CD4-positive, alpha-beta T cell (primary cell): ENCODE results near the gene BCL2L1. TPM values are rescaled to one million over a fixed set of nuclear protein-coding genes. Genes with fewer than 3 reads are reported as not detected.

Experiments used
- ATAC-seq: fragments of 200-7000 bp; cut with Tn5 transposase; one replicate; pipeline ENCODE4 v1.10.0; 2022; ENCODE audit warnings: mild to moderate bottlenecking; ENCODE audit not compliant: poor library complexity
- CTCF ChIA-PET: fragments of 350-600 bp; sonication (Branson Sonifier 250); formaldehyde crosslinking; loops from one replicate; lab custom pipeline; 2021; ENCODE audit warnings: antibody characterized with exemption, inconsistent platforms; lab: Charles Lee
- POLR2A ChIA-PET: fragments of 350-600 bp; sonication (Branson Sonifier 250); formaldehyde crosslinking; loops from one replicate; lab custom pipeline; 2021; ENCODE audit warnings: antibody characterized with exemption, inconsistent platforms; lab: Charles Lee
- DNase-seq, 14 experiments: peaks; one replicate each; pipeline ENCODE4 v3.0.0-alpha.2; 2013 to 2020; ENCODE audit warnings: mixed read lengths in 2 of 14
- H3K27ac ChIP-seq, 2 donors: one replicate each; pipeline versions ENCODE4 v1.5.1 to v1.7.0; 2013; ENCODE audit warnings: low read length in 2 of 2, low read depth in 1 of 2, mild to moderate bottlenecking in 1 of 2
- H3K27me3 ChIP-seq, 2 experiments: 1 replicate in 1 of 2; 2 replicates in 1 of 2; pipeline versions ENCODE4 v1.6.1 to v1.7.0; 2013; ENCODE audit warnings: low read length in 2 of 2, control low read depth in 1 of 2, mild to moderate bottlenecking in 1 of 2, moderate library complexity in 1 of 2; ENCODE audit not compliant: insufficient read depth in 2 of 2, control insufficient read depth in 1 of 2
- H3K36me3 ChIP-seq: one replicate; pipeline ENCODE4 v1.6.1; 2013; ENCODE audit warnings: low read length, control low read depth; ENCODE audit not compliant: insufficient read depth
- H3K4me1 ChIP-seq: one replicate; pipeline ENCODE4 v1.6.1; 2013; ENCODE audit warnings: low read length, control low read depth; ENCODE audit not compliant: insufficient read depth
- H3K4me3 ChIP-seq: one replicate; pipeline ENCODE4 v1.5.1; 2013; ENCODE audit warnings: mild to moderate bottlenecking, low read length, moderate library complexity
- H3K9me3 ChIP-seq, 2 experiments: 1 replicate in 1 of 2; 2 replicates in 1 of 2; pipeline versions ENCODE4 v1.6.1 to v1.7.0; 2013; ENCODE audit warnings: low read length in 2 of 2, mild to moderate bottlenecking in 2 of 2, control low read depth in 1 of 2, moderate library complexity in 1 of 2; ENCODE audit not compliant: control insufficient read depth in 1 of 2, insufficient read depth in 1 of 2
- H3K27ac Mint-ChIP-seq: one replicate; pipeline ENCODE4 v1.8.0; 2020; ENCODE audit warnings: mixed read lengths
- H3K27me3 Mint-ChIP-seq: one replicate; pipeline ENCODE4 v1.8.0; 2021; ENCODE audit warnings: mixed read lengths
- H3K36me3 Mint-ChIP-seq: one replicate; pipeline ENCODE4 v1.8.0; 2021; ENCODE audit warnings: low read depth, mixed read lengths
- H3K4me1 Mint-ChIP-seq: one replicate; pipeline ENCODE4 v1.8.0; 2021; ENCODE audit warnings: low read depth, mixed read lengths
- H3K4me3 Mint-ChIP-seq: one replicate; pipeline ENCODE4 v1.8.0; 2020; ENCODE audit warnings: mild to moderate bottlenecking, mixed read lengths
- H3K9me3 Mint-ChIP-seq: one replicate; pipeline ENCODE4 v1.8.0; 2020; ENCODE audit warnings: mixed read lengths
- intact Hi-C, 2 experiments: fragments of 100-400 bp; cut with DNase I in 1 of 2; cut with micrococcal nuclease in 1 of 2; formaldehyde crosslinking; loops; one replicate each; pipeline versions ENCODE4 v1.15.1 to v1.9.0; 2023 to 2025; cut with DNase I, micrococcal nuclease
- total RNA-seq, 174 experiments: library from RNA in 2 of 174; stranded (reverse) in 2 of 174; gene quantifications; one replicate each; pipeline ENCODE4 v1.2.3 and lab custom pipeline; 2021 to 2026
- TF ChIP-seq, protein P1 (sequence below): fragments of 200-600 bp; IDR thresholded peaks from one replicate; pipeline ENCODE4 v1.8.0; 2022; ENCODE audit warnings: antibody characterized with exemption, mild to moderate bottlenecking

BCL2L1 gene
- total RNA-seq, 2 experiments from 2014 or later: 11.8 to 11.9 TPM

DNA sequence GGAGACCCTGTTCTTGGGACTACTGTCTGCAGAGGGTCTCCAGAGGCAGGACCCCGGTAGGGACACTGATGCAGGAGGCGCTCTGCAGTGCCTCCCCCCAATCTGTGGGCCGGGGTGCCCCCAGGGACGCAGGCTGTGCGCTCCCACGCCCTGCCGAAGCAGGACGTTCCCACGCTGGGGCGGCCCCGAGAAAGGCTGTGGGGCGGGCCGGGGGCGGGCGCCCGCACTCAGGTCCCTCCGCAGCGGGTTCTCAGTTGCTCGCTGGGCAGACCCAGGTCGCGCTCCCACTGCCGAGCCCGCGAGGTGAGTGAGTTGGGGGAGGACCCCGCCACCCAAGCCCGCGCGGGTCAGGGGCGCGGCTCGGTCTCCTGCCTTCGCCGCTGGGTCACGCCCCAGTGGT is 85.0 kb downstream of the BCL2L1 start, which contains the start of gene COX4I2:
COX4I2 (plus strand) TSS at position 253 of the 400 bp plus-strand sequence. CDS start 1,106 bp downstream, outside the sequence.
- H3K4me3 Mint-ChIP-seq: no peak within 1 kb of the TSS

DNA sequence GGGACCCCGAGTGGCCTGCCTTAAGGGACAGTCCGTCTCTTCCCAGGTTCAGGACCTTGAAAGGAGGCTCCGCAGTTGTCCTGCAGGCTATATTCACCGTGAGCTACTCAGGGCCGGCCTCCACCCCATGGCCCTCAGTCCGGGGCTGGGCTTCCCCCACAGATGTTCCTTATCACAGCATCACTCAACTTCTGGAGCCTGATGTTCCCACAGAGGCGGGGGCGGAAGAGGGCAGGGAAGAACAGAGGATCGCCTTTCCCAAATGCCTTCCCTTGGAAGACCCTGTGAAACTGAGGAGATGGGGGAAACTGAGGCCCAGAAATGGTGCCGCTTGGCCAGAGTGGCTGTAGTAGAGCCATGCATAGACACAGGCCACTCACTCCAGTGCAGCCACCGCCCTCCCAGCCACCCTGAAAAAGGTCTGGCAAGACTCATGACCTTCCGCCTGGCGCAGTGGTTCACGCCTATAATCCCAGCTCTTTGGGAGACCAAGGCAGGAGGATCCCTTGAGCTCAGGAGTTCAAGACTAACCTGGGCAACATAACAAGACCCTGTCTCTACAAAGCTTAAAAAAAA is 89.2 kb downstream of the BCL2L1 start:
- H3K4me1 ChIP-seq: peaks cover 2% of the 10 kb centered on the region
- intact Hi-C loops: no loop called here
- no peak overlapping the region for H3K4me3 ChIP-seq
- Mint-ChIP-seq H3K4me3 (no peak overlapping the region), H3K4me1 (no peaks in the 10 kb centered on the region), H3K27ac (no peak overlapping the region), H3K27me3 (no peaks in the 10 kb centered on the region), H3K9me3 (no peaks in the 10 kb centered on the region), H3K36me3 (no peaks in the 10 kb centered on the region)
- no peak for DNase-seq
- TF ChIP-seq, protein P1, sequence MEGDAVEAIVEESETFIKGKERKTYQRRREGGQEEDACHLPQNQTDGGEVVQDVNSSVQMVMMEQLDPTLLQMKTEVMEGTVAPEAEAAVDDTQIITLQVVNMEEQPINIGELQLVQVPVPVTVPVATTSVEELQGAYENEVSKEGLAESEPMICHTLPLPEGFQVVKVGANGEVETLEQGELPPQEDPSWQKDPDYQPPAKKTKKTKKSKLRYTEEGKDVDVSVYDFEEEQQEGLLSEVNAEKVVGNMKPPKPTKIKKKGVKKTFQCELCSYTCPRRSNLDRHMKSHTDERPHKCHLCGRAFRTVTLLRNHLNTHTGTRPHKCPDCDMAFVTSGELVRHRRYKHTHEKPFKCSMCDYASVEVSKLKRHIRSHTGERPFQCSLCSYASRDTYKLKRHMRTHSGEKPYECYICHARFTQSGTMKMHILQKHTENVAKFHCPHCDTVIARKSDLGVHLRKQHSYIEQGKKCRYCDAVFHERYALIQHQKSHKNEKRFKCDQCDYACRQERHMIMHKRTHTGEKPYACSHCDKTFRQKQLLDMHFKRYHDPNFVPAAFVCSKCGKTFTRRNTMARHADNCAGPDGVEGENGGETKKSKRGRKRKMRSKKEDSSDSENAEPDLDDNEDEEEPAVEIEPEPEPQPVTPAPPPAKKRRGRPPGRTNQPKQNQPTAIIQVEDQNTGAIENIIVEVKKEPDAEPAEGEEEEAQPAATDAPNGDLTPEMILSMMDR: no peak
- H3K27me3 ChIP-seq: no peaks in the 10 kb centered on the region
- H3K9me3 ChIP-seq: no peaks in the 10 kb centered on the region
- no peak overlapping the region for H3K27ac ChIP-seq
- CTCF ChIA-PET: interaction anchor here (1.1 to 1.6 kb wide), 4 partner anchors 12 to 90 kb away, joined by 3 to 10 read pairs (median 6); no protein-coding TSS in a partner anchor
- H3K36me3 ChIP-seq: no peaks in the 10 kb centered on the region
- POLR2A ChIA-PET: interaction anchor here (1.3 kb wide), 1 partner anchor 90 kb away, joined by 5 read pairs; no protein-coding TSS in a partner anchor
- no peak for ATAC-seq

More for the DNA sequence above, 85.0 kb downstream of the BCL2L1 start, which contains the start of gene COX4I2:
- no peak within 1 kb of the TSS for H3K27ac ChIP-seq
- intact Hi-C loops: no loop called here
- Mint-ChIP-seq H3K36me3 (no peaks in the 10 kb centered on the region), H3K27ac (no peak within 1 kb of the TSS), H3K27me3 (peaks cover 7% of the 10 kb centered on the region), H3K9me3 (no peaks in the 10 kb centered on the region), H3K4me1 (no peaks in the 10 kb centered on the region)
- H3K4me1 ChIP-seq: peaks cover 2% of the 10 kb centered on the region
- no peaks in the 10 kb centered on the region for H3K9me3 ChIP-seq
- H3K27me3 ChIP-seq: no peaks in the 10 kb centered on the region
- CTCF ChIA-PET: no interaction called here
- DNase-seq (no peak), ATAC-seq (no peak)
- H3K4me3 ChIP-seq: no peak within 1 kb of the TSS
- H3K36me3 ChIP-seq: no peaks in the 10 kb centered on the region
- TF ChIP-seq, protein P1: no peak
- POLR2A ChIA-PET: no interaction called here

DNA sequence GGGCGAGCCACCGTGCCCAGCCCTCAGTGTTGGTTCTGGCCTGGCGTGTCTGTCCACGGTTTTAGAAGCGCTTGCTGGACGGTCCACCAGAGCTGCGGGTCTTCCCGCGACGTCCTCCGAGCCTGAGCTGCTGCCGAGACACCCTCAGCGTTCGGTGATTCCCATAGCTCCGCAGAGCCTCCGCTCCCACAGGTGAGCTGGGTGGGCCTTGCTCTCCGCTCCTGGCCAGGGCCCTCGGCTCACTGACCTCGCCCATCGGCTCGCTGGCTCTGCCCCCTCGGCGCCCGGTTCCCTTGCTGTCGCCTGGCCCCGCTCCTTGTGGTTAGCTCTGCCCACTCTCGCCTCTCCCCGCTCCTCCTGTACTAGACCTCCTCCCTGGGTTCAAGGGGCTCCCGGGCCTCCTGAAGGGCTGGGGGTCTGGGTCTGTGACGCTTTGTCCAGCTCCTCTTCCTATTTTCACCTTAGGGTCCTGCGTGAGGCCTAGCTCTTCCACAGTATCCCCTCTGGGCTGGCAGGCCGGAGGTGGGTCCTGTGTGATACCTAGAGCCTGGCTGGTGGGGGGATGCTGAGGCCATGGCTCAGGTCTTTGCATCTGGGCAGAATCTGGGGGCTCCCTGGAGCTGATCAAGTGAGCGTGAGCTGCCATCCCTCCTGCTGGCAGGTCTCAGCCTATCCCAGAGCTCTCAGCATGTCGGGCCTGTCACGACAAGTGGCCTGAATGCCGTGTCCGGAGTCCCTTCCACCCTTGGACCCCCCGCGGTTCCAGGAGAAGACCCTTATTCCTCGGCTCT is 89.9 kb downstream of the BCL2L1 start:
- Histone ChIP-seq H3K9me3 (no peaks in the 10 kb centered on the region), H3K27ac (no peak overlapping the region), H3K4me3 (no peak overlapping the region), H3K36me3 (no peaks in the 10 kb centered on the region), H3K4me1 (peaks cover 2% of the 10 kb centered on the region), H3K27me3 (no peaks in the 10 kb centered on the region)
- no peak overlapping the region for H3K4me3 Mint-ChIP-seq
- no peaks in the 10 kb centered on the region for H3K4me1 Mint-ChIP-seq
- H3K9me3 Mint-ChIP-seq: no peaks in the 10 kb centered on the region
- CTCF ChIA-PET: no interaction called here
- no peaks in the 10 kb centered on the region for H3K27me3 Mint-ChIP-seq
- DNase-seq (no peak), ATAC-seq (no peak)
- H3K27ac Mint-ChIP-seq: no peak overlapping the region
- TF ChIP-seq, protein P1: no peak
- H3K36me3 Mint-ChIP-seq: no peaks in the 10 kb centered on the region
- POLR2A ChIA-PET: no interaction called here
- intact Hi-C loops: no loop called here
